HepG2 (cell line): ENCODE measurements around the gene CAPN7. TPM values are rescaled to one million over a fixed set of nuclear protein-coding genes. Genes with fewer than 3 reads are reported as not detected.

Source experiments
- ARNT ChIP-seq: fragments of 450-650 bp; IDR thresholded peaks from 2 replicates; pipeline ENCODE4 v1.6.1; 2017
- ARNTL ChIP-seq: sonication (generic); formaldehyde crosslinking; IDR thresholded peaks from 2 replicates; pipeline ENCODE4 v1.4.0; 2020; ENCODE audit warnings: mild to moderate bottlenecking, missing genetic modification reagents
- CCDC6 ChIP-seq: sonication (generic); formaldehyde crosslinking; IDR thresholded peaks from 2 replicates; pipeline ENCODE4 v1.8.1; 2022; ENCODE audit warnings: mild to moderate bottlenecking, missing genetic modification reagents, moderate library complexity
- CEBPG ChIP-seq: IDR thresholded peaks from 2 replicates; pipeline ENCODE4 v1.6.1; 2016
- GPN1 ChIP-seq: sonication (generic); formaldehyde crosslinking; IDR thresholded peaks from 2 replicates; pipeline ENCODE4 v1.5.1; 2020; ENCODE audit warnings: missing genetic modification reagents, borderline replicate concordance
- GZF1 ChIP-seq: sonication (generic); formaldehyde crosslinking; IDR thresholded peaks from 2 replicates; pipeline ENCODE4 v1.5.1; 2020; ENCODE audit warnings: mild to moderate bottlenecking, missing genetic modification reagents
- HNF4A ChIP-seq: sonication (generic); formaldehyde crosslinking; IDR thresholded peaks from 2 replicates; pipeline ENCODE4 v1.4.0; 2020; ENCODE audit warnings: missing genetic modification reagents
- HNRNPK ChIP-seq: fragments of 200-400 bp; formaldehyde crosslinking; IDR thresholded peaks from 2 replicates; pipeline ENCODE4 v1.6.1; 2018; ENCODE audit warnings: low read length, low read depth, moderate library complexity, mild to moderate bottlenecking; ENCODE audit not compliant: poor library complexity, severe bottlenecking
- PHF20 ChIP-seq: sonication (generic); formaldehyde crosslinking; IDR thresholded peaks from 2 replicates; pipeline ENCODE4 v1.5.0; 2020; ENCODE audit warnings: mild to moderate bottlenecking, missing genetic modification reagents
- RBFOX2 ChIP-seq: fragments of 200-400 bp; formaldehyde crosslinking; IDR thresholded peaks from 2 replicates; pipeline ENCODE4 v1.6.1; 2017; ENCODE audit warnings: low read depth, mild to moderate bottlenecking, low read length
- SAFB2 ChIP-seq: sonication (generic); formaldehyde crosslinking; IDR thresholded peaks from 2 replicates; pipeline ENCODE4 v1.5.1; 2020; ENCODE audit warnings: missing genetic modification reagents, low read depth, mild to moderate bottlenecking, borderline replicate concordance
- SKI ChIP-seq: fragments of 450-650 bp; IDR thresholded peaks from one replicate; pipeline ENCODE4 v1.6.1; 2018; ENCODE audit warnings: mild to moderate bottlenecking; ENCODE audit not compliant: partially characterized antibody
- SNAPC2 ChIP-seq: sonication (generic); formaldehyde crosslinking; IDR thresholded peaks from 2 replicates; pipeline ENCODE4 v1.8.1; 2022; ENCODE audit warnings: mild to moderate bottlenecking, missing genetic modification reagents
- SOX6 ChIP-seq, 2 experiments: fragments of 450-650 bp in 1 of 2; sonication (generic) in 1 of 2; formaldehyde crosslinking in 1 of 2; IDR thresholded peaks; 2 replicates each; pipeline versions ENCODE4 v1.4.0 to v1.6.1; 2017 to 2020; ENCODE audit warnings: antibody characterized with exemption in 1 of 2, mild to moderate bottlenecking in 1 of 2, missing genetic modification reagents in 1 of 2
- ZBTB1 ChIP-seq: sonication (generic); formaldehyde crosslinking; IDR thresholded peaks from 2 replicates; pipeline ENCODE4 v1.4.0; 2020; ENCODE audit warnings: missing genetic modification reagents, borderline replicate concordance
- ZBTB42 ChIP-seq: sonication (generic); formaldehyde crosslinking; IDR thresholded peaks from 2 replicates; pipeline ENCODE4 v1.5.0; 2020; ENCODE audit warnings: mild to moderate bottlenecking, missing genetic modification reagents
- ZFY ChIP-seq: sonication (generic); formaldehyde crosslinking; IDR thresholded peaks from 2 replicates; pipeline ENCODE4 v1.4.0; 2020; ENCODE audit warnings: missing genetic modification reagents
- ZNF142 ChIP-seq: sonication (generic); formaldehyde crosslinking; IDR thresholded peaks from 2 replicates; pipeline ENCODE4 v1.4.0; 2020; ENCODE audit warnings: missing genetic modification reagents
- ZNF205 ChIP-seq: IDR thresholded peaks from 2 replicates; pipeline ENCODE4 v1.6.1; 2018; ENCODE audit warnings: missing biosample characterization, missing genetic modification reagents
- ZNF264 ChIP-seq: sonication (generic); formaldehyde crosslinking; IDR thresholded peaks from 2 replicates; pipeline ENCODE4 v1.4.0; 2020; ENCODE audit warnings: missing genetic modification reagents
- ZNF362 ChIP-seq: sonication (generic); formaldehyde crosslinking; IDR thresholded peaks from 2 replicates; pipeline ENCODE4 v1.4.0; 2020; ENCODE audit warnings: missing genetic modification reagents, mild to moderate bottlenecking, borderline replicate concordance
- ZNF496 ChIP-seq: sonication (generic); formaldehyde crosslinking; IDR thresholded peaks from 2 replicates; pipeline ENCODE4 v1.8.1; 2023; ENCODE audit warnings: mild to moderate bottlenecking, moderate library complexity, missing genetic modification reagents; ENCODE audit not compliant: insufficient replicate concordance
- ZNF547 ChIP-seq: sonication (generic); formaldehyde crosslinking; IDR thresholded peaks from 2 replicates; pipeline ENCODE4 v1.5.1; 2020; ENCODE audit warnings: mild to moderate bottlenecking, missing genetic modification reagents
- ZZZ3 ChIP-seq: sonication (generic); formaldehyde crosslinking; IDR thresholded peaks from 2 replicates; pipeline ENCODE4 v1.4.0; 2020; ENCODE audit warnings: missing genetic modification reagents, mild to moderate bottlenecking, borderline replicate concordance
- polyA plus RNA-seq, 8 experiments: library from polyadenylated mRNA; depleted of rRNA in 3 of 8; stranded (reverse) in 7 of 8; unstranded in 1 of 8; fragments of >200 nt; fragmentation: Illumina TruSeq in 4 of 8; extraction: Trizol in 4 of 8; gene quantifications; 2 replicates each; pipeline versions ENCODE4 v1.2.1 to v1.2.3, GENCODE V29; 2011 to 2016; ENCODE audit warnings: low read depth in 4 of 8, missing spikeins in 1 of 8, mixed read lengths in 1 of 8; ENCODE audit not compliant: insufficient read depth in 1 of 8
- total RNA-seq, 5 experiments: library from RNA; depleted of rRNA; stranded (reverse); fragments of >200 nt; fragmentation: Illumina TruSeq; extraction: Trizol; gene quantifications; 2 replicates each; pipeline ENCODE4 v1.2.3, GENCODE V29; 2016; ENCODE audit warnings: low read depth in 1 of 5

CAPN7 gene
- total and polyA plus RNA-seq, 2 of the 13 experiments (the other 11 are each of a cell fraction or from before 2014, with no cell fraction given), result 16.7 to 36.8 TPM

GRCh38 chr3:15205934-15206661 is at the start of gene CAPN7 (continued):
- TF ChIP-seq ZNF142 (peak; percentile 81), ZFY (peak; percentile 97), ZZZ3 (CRISPR knock-in tag) (peak; percentile 70; the same call in 1 of the 2 replicates), SOX6 (IDR thresholded peaks at IDR 0.05) (no peak), SOX6 (CRISPR knock-in tag; IDR thresholded peaks at IDR 0.05) (peak; percentile 35; the same call in 1 of the 2 replicates), ZNF205 (CRISPR knock-in tag) (0 out of 2 replicates have a peak, but pooled peaks have one; percentile 40), ZBTB1 (no peak), ZNF547 (CRISPR knock-in tag) (peak; percentile 84), RBFOX2 (peak; percentile 93), ZNF264 (CRISPR knock-in tag) (peak; percentile 31; the same call in 1 of the 2 replicates), ZBTB42 (CRISPR knock-in tag) (peak; percentile 76; the same call in 1 of the 2 replicates), ZNF496 (CRISPR knock-in tag) (no peak), SNAPC2 (no peak), SAFB2 (CRISPR knock-in tag) (peak; percentile 74; the same call in 1 of the 2 replicates), ZNF362 (CRISPR knock-in tag) (peak; percentile 53), HNRNPK (no peak), ARNT (no peak), CCDC6 (CRISPR knock-in tag) (0 out of 2 replicates have a peak, but pooled peaks have one; percentile 43), SKI (peak; percentile 64), GPN1 (CRISPR knock-in tag) (no peak), GZF1 (CRISPR knock-in tag) (no peak), HNF4A (CRISPR knock-in tag) (no peak), PHF20 (CRISPR knock-in tag) (no peak; the same call in none of the 2 replicates), ARNTL (CRISPR knock-in tag) (peak; percentile 88), CEBPG (CRISPR knock-in tag) (peak; percentile 20; the same call in 1 of the 2 replicates)
